Measurements from ENCODE around the gene SLC7A1.

DNA sequence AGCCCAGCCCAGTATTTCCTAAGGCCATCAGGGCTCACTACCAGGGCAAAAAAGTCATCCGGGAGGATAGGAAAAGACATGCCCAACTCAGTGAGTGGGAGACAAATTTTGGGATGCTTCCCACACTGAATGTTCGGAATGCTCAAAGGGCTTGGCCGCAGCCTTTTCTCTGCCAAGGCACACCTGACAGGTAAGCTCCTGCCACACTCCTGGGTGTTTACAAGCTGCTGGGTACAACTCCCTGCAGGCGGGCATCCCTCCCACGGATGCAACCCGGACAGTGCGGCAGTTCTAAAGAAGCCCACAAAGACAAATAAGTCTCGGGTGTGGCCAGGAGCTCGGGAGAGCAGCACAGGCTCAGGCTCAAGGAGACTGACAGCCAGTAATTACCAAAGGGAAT, 28.1 kb downstream of the SLC7A1 start:
- TF ChIP-seq, protein P1, sequence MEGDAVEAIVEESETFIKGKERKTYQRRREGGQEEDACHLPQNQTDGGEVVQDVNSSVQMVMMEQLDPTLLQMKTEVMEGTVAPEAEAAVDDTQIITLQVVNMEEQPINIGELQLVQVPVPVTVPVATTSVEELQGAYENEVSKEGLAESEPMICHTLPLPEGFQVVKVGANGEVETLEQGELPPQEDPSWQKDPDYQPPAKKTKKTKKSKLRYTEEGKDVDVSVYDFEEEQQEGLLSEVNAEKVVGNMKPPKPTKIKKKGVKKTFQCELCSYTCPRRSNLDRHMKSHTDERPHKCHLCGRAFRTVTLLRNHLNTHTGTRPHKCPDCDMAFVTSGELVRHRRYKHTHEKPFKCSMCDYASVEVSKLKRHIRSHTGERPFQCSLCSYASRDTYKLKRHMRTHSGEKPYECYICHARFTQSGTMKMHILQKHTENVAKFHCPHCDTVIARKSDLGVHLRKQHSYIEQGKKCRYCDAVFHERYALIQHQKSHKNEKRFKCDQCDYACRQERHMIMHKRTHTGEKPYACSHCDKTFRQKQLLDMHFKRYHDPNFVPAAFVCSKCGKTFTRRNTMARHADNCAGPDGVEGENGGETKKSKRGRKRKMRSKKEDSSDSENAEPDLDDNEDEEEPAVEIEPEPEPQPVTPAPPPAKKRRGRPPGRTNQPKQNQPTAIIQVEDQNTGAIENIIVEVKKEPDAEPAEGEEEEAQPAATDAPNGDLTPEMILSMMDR (conservative IDR thresholded peaks at IDR 0.05) = no peak
- no peak for TF ChIP-seq ZFX (IDR thresholded peaks at IDR 0.05)

Measured in C4-2B (cell line).